SK-N-SH (cell line): ENCODE results near the gene DTNBP1. TPM values are rescaled to one million over a fixed set of nuclear protein-coding genes. Genes with fewer than 3 reads are reported as not detected.

Source experiments
- CTCF ChIA-PET: fragments of 300-600, 350-600 bp; formaldehyde crosslinking; extraction: SDS; loops from one replicate; lab custom pipeline; 2021; lab: Yijun Ruan, JAX
- POLR2A ChIA-PET: fragments of 350-600 bp; sonication (Branson Sonifier 250); formaldehyde crosslinking; extraction: SDS; loops from one replicate; lab custom pipeline; 2020; ENCODE audit warnings: antibody characterized with exemption, inconsistent platforms; lab: Yijun Ruan, JAX
- DNase-seq: peaks from one replicate; pipeline ENCODE4 v3.0.0; 2012
- H2AFZ ChIP-seq: fragments of 200-600 bp; sonication (generic); 2 replicates; pipeline ENCODE4 v1.8.1; 2016; ENCODE audit warnings: antibody characterized with exemption, mild to moderate bottlenecking, low read depth
- H3F3A ChIP-seq: fragments of 200-600 bp; sonication (generic); replicated peaks from 2 replicates; pipeline ENCODE3; 2016; ENCODE audit warnings: antibody characterized with exemption, mild to moderate bottlenecking; ENCODE audit not compliant: insufficient read depth
- H3K27ac ChIP-seq, 2 experiments: fragments of 200-500 bp in 1 of 2; fragments of 200-600 bp in 1 of 2; sonication (Bioruptor generic) in 1 of 2; sonication (generic), shearing (Covaris generic) in 1 of 2; 2 replicates each; pipeline versions ENCODE4 v1.5.1 to v1.6.1; 2014 to 2016; ENCODE audit warnings: low read depth in 2 of 2, inconsistent platforms in 1 of 2, low read length in 1 of 2, mild to moderate bottlenecking in 1 of 2, mixed read lengths in 1 of 2
- H3K27me3 ChIP-seq: fragments of 200-600 bp; sonication (generic), shearing (Covaris generic); 2 replicates; pipeline ENCODE4 v1.6.1; 2016; ENCODE audit warnings: mixed run types; ENCODE audit not compliant: insufficient read depth
- H3K36me3 ChIP-seq, 2 experiments: fragments of 200-500 bp in 1 of 2; fragments of 200-600 bp in 1 of 2; sonication (Bioruptor generic) in 1 of 2; sonication (generic) in 1 of 2; replicated peaks in 1 of 2; 2 replicates each; pipeline versions ENCODE3 to v1.5.1; 2014 to 2016; ENCODE audit warnings: low read length in 1 of 2, mild to moderate bottlenecking in 1 of 2; ENCODE audit not compliant: insufficient read depth in 2 of 2, control insufficient read depth in 1 of 2
- H3K4me1 ChIP-seq, 2 experiments: fragments of 200-500 bp in 1 of 2; fragments of 200-600 bp in 1 of 2; sonication (Bioruptor generic) in 1 of 2; sonication (generic), shearing (Covaris generic) in 1 of 2; 2 replicates each; pipeline versions ENCODE4 v1.5.1 to v1.6.1; 2014 to 2016; ENCODE audit warnings: low read depth in 1 of 2, low read length in 1 of 2, mixed run types in 1 of 2; ENCODE audit not compliant: insufficient read depth in 2 of 2, control insufficient read depth in 1 of 2
- H3K4me2 ChIP-seq: fragments of 200-600 bp; sonication (generic), shearing (Covaris generic); 2 replicates; pipeline ENCODE4 v1.6.1; 2017; ENCODE audit warnings: mixed run types
- H3K4me3 ChIP-seq, 2 experiments: fragments of 200-500 bp in 1 of 2; fragments of 200-600 bp in 1 of 2; sonication (Bioruptor generic) in 1 of 2; sonication (generic), shearing (Covaris generic) in 1 of 2; 2 replicates each; pipeline versions ENCODE4 v1.5.1 to v1.8.1; 2014 to 2016; ENCODE audit warnings: low read depth in 2 of 2, inconsistent platforms in 1 of 2, low read length in 1 of 2, mild to moderate bottlenecking in 1 of 2, mixed read lengths in 1 of 2, moderate library complexity in 1 of 2
- H3K79me2 ChIP-seq: fragments of 200-600 bp; sonication (generic); 2 replicates; pipeline ENCODE4 v1.8.1; 2017; ENCODE audit warnings: mild to moderate bottlenecking; ENCODE audit not compliant: insufficient read depth
- H3K9ac ChIP-seq: fragments of 200-600 bp; sonication (generic); 2 replicates; pipeline ENCODE4 v1.6.1; 2017; ENCODE audit warnings: mixed run types
- H3K9me2 ChIP-seq: fragments of 200-600 bp; sonication (generic); 2 replicates; pipeline ENCODE4 v1.6.1; 2017; ENCODE audit warnings: mixed run types
- H3K9me3 ChIP-seq: fragments of 200-600 bp; sonication (generic); 2 replicates; pipeline ENCODE4 v1.6.1; 2017; ENCODE audit warnings: mixed run types, mild to moderate bottlenecking, moderate library complexity
- H4K20me1 ChIP-seq: fragments of 200-600 bp; sonication (generic); 2 replicates; pipeline ENCODE4 v1.6.1; 2017; ENCODE audit warnings: mild to moderate bottlenecking, mixed run types; ENCODE audit not compliant: insufficient read depth
- ELF1 ChIP-seq: IDR thresholded peaks from 2 replicates; pipeline ENCODE4 v1.4.0; 2012
- EP300 ChIP-seq, 2 experiments: IDR thresholded peaks; 2 replicates each; pipeline versions ENCODE4 v1.4.0 to v1.6.1; 2012; ENCODE audit warnings: borderline replicate concordance in 1 of 2, low read depth in 1 of 2, low read length in 1 of 2
- EZH2phosphoT487 ChIP-seq: fragments of 200-600 bp; sonication (generic); IDR thresholded peaks from 2 replicates; pipeline ENCODE4 v1.6.1; 2017; ENCODE audit warnings: low read depth, mixed run types, mild to moderate bottlenecking, antibody characterized with exemption, moderate library complexity, borderline replicate concordance
- FOSL2 ChIP-seq: IDR thresholded peaks from 2 replicates; pipeline ENCODE4 v1.4.0; 2012; ENCODE audit warnings: low read depth, mild to moderate bottlenecking, moderate library complexity, borderline replicate concordance
- FOXM1 ChIP-seq: IDR thresholded peaks from 2 replicates; pipeline ENCODE4 v1.4.0; 2012; ENCODE audit warnings: low read depth, mild to moderate bottlenecking
- GATA2 ChIP-seq: sonication (generic); formaldehyde crosslinking; IDR thresholded peaks from 2 replicates; pipeline ENCODE4 v1.5.0; 2020; ENCODE audit warnings: mild to moderate bottlenecking, missing genetic modification reagents
- JUND ChIP-seq: IDR thresholded peaks from 2 replicates; pipeline ENCODE4 v1.4.0; 2012
- MAX ChIP-seq: IDR thresholded peaks from 2 replicates; pipeline ENCODE4 v1.4.0; 2012; ENCODE audit warnings: low read depth
- MEF2A ChIP-seq: IDR thresholded peaks from 2 replicates; pipeline ENCODE4 v1.4.0; 2012; ENCODE audit warnings: low read depth, borderline replicate concordance
- MXI1 ChIP-seq: IDR thresholded peaks from 2 replicates; pipeline ENCODE4 v1.6.1; 2012; ENCODE audit warnings: mild to moderate bottlenecking, low read depth, low read length, improper control_type of control experiment
- NFIC ChIP-seq: IDR thresholded peaks from 2 replicates; pipeline ENCODE4 v1.4.0; 2012; ENCODE audit warnings: borderline replicate concordance
- NRF1 ChIP-seq: IDR thresholded peaks from 2 replicates; pipeline ENCODE4 v1.6.1; 2012; ENCODE audit warnings: low read depth, mild to moderate bottlenecking, low read length
- PBX3 ChIP-seq: IDR thresholded peaks from 2 replicates; pipeline ENCODE4; 2012
- RAD21 ChIP-seq: IDR thresholded peaks from 2 replicates; pipeline ENCODE4 v1.6.1; 2012; ENCODE audit warnings: mild to moderate bottlenecking, low read length
- RFX5 ChIP-seq: IDR thresholded peaks from 2 replicates; pipeline ENCODE4 v1.6.1; 2012; ENCODE audit warnings: mild to moderate bottlenecking, improper control_type of control experiment, low read length
- SMC3 ChIP-seq: IDR thresholded peaks from 2 replicates; pipeline ENCODE4 v1.6.1; 2012; ENCODE audit warnings: low read depth, low read length, improper control_type of control experiment
- TAF1 ChIP-seq: IDR thresholded peaks from 2 replicates; pipeline ENCODE4 v1.6.1; 2012; ENCODE audit warnings: low read depth, mild to moderate bottlenecking, low read length, moderate library complexity, borderline replicate concordance
- TEAD4 ChIP-seq: IDR thresholded peaks from 2 replicates; pipeline ENCODE4 v1.4.0; 2012; ENCODE audit warnings: mild to moderate bottlenecking, borderline replicate concordance; ENCODE audit not compliant: insufficient read depth
- USF2 ChIP-seq: fragments of 150-350 bp; IDR thresholded peaks from 2 replicates; pipeline ENCODE4 v1.6.1; 2017; ENCODE audit warnings: antibody characterized with exemption, low read length, low read depth, borderline replicate concordance
- WGBS: methylation state at CpG from one replicate; pipeline ENCODE4 v1.1.6; 2017; ENCODE audit warnings: low lambda C conversion rate; 5-methylcytosine and 5-hydroxymethylcytosine counted together
- polyA plus RNA-seq, 3 experiments: library from polyadenylated mRNA; depleted of rRNA; stranded (reverse); fragments of >200 nt; gene quantifications; 2 replicates each; pipeline ENCODE4 v1.2.3, GENCODE V29; 2012
- TF ChIP-seq, protein P1 (sequence below): fragments of 200-600 bp; sonication (generic); IDR thresholded peaks from 2 replicates; pipeline ENCODE4 v1.6.1; 2017; ENCODE audit warnings: antibody characterized with exemption, mild to moderate bottlenecking, moderate library complexity
- TF ChIP-seq, protein P2 (sequence below): IDR thresholded peaks from 2 replicates; pipeline ENCODE4 v1.4.0; 2012; ENCODE audit warnings: low read depth, borderline replicate concordance

The DTNBP1 gene
- polyA plus RNA-seq, 1 of the 3 experiments (the other 2 are of a cell fraction), result 19.7 TPM

DNA sequence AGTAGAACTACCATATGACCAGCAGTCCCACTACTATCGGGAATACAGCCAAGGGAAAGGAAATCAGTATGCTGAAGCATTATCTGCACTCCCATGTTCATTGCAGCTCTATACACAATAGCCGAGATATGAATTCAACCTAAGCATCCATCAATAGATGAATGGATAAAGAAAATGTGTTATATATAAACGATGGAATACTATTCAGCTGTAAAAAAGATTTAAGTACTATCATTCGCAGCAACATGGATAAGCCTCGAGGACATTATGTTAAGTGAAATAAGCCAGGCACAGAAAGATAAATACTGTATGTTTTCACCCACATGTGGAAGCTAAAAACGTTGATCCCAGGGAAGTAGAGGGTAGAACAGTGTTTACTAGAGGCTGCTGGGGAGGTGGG is 44.1 kb downstream of the DTNBP1 start (continued):
- no peak for TF ChIP-seq FOSL2
- no peak for TF ChIP-seq EP300 (IDR thresholded peaks at IDR 0.05; ENCODE audit: borderline replicate concordance in 1 of 2, low read depth in 1 of 2, low read length in 1 of 2)

DNA sequence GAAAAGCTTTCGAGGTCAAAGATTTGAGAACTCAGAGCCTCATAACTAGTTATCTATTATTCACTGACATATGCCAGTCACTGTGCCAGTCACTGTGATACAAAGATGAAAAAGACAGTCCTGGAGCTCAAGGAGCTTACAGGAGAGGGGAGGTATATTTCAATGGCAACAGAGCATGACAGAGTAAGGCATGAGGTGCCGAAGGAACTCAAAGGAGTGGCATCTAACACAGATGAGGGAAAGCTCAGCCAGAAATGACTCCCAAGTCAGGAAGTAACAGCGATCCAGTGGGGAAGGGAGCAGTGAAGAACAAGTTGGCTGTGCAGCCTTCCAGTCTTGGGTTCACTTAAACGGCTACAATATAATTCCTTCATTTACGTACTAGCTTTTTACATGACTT is 46.6 kb downstream of the DTNBP1 start:
- Histone ChIP-seq H3K27ac (no peak overlapping the region), H2AFZ (no peak overlapping the region), H3K9me3 (no peaks in the 10 kb centered on the region), H3K27me3 (no peaks in the 10 kb centered on the region), H3K79me2 (peaks cover 4% of the 10 kb centered on the region; the same call in 1 of the 2 replicates), H3F3A (no peaks in the 10 kb centered on the region), H3K4me3 (no peak overlapping the region), H3K4me1 (peaks cover 14% of the 10 kb centered on the region in 2 experiments; a peak in 3 of 4 replicates), H3K36me3 (peaks cover 11 to 16% of the 10 kb centered on the region in 2 experiments), H4K20me1 (no peaks in the 10 kb centered on the region), H3K9me2 (no peaks in the 10 kb centered on the region), H3K4me2 (no peak overlapping the region), H3K9ac (no peak overlapping the region)
- TF ChIP-seq NFIC (no peak), MXI1 (no peak), MAX (no peak), RFX5 (no peak), EZH2phosphoT487 (no peak), NRF1 (no peak), RAD21 (no peak), ELF1 (no peak), PBX3 (no peak), TEAD4 (no peak), GATA2 (no peak), SMC3 (no peak), MEF2A (no peak), JUND (no peak), FOXM1 (no peak), TAF1 (no peak), USF2 (no peak)
- TF ChIP-seq, protein P1, sequence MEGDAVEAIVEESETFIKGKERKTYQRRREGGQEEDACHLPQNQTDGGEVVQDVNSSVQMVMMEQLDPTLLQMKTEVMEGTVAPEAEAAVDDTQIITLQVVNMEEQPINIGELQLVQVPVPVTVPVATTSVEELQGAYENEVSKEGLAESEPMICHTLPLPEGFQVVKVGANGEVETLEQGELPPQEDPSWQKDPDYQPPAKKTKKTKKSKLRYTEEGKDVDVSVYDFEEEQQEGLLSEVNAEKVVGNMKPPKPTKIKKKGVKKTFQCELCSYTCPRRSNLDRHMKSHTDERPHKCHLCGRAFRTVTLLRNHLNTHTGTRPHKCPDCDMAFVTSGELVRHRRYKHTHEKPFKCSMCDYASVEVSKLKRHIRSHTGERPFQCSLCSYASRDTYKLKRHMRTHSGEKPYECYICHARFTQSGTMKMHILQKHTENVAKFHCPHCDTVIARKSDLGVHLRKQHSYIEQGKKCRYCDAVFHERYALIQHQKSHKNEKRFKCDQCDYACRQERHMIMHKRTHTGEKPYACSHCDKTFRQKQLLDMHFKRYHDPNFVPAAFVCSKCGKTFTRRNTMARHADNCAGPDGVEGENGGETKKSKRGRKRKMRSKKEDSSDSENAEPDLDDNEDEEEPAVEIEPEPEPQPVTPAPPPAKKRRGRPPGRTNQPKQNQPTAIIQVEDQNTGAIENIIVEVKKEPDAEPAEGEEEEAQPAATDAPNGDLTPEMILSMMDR, result no peak
- TF ChIP-seq, protein P2, sequence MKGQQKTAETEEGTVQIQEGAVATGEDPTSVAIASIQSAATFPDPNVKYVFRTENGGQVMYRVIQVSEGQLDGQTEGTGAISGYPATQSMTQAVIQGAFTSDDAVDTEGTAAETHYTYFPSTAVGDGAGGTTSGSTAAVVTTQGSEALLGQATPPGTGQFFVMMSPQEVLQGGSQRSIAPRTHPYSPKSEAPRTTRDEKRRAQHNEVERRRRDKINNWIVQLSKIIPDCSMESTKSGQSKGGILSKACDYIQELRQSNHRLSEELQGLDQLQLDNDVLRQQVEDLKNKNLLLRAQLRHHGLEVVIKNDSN, result no peak
- ChIA-PET POLR2A (no interaction called here), CTCF (interaction anchor here (1.6 kb wide), 1 partner anchor 110 kb away, joined by 4 read pairs; no protein-coding TSS in a partner anchor)
- 99% methylated on average over 5 of the region's 5 CpGs for WGBS
- DNase-seq, result no peak
